Measurements from ENCODE around the gene SPATC1L. TPM values are rescaled to one million over a fixed set of nuclear protein-coding genes. Genes with fewer than 3 reads are reported as not detected.
"Not testable (repeated sequence)": the region's sequence is repeated elsewhere in the genome, so short reads cannot be mapped to it uniquely, and the experiment has no call there.

The SPATC1L gene
- total RNA-seq, 1 donor from 2014 or later = 10.9 TPM

DNA sequence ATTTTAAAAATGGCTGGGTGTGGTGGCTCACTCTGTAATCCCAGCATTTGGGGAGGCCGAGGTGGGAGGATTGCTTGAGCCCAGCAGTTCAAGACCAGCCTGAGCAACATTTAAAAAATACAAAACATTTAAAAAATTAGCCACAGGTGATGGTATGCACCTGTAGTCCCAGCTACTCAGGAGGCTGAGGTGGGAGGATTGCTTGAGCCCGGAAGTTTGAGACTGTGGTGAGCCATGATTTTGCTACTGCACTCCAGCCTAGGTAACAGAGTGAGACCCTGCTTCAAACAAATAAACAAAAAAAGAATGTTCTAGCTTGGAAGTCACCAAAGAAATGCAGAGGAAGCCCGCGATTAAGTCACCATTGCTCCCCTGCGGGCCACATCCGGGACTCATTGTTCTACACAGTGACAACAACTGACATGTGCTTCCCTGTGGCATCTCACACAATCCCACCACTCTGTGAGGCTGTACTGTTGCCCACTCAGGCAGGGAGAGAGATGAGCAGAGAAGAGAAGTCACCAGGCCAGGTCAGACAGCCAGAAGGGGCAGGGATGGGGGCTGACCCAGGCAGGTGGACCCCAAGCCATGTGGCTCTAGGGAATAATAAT is 18.4 kb upstream of the SPATC1L start:
- Histone ChIP-seq H3K4me3 (ENCODE audit: low read depth, low read length) (no peak overlapping the region), H3K36me3 (ENCODE audit: control insufficient read depth, insufficient read depth, low read length) (peaks cover 2% of the 10 kb centered on the region), H3K27me3 (ENCODE audit: control insufficient read depth, insufficient read depth, low read length) (no peaks in the 10 kb centered on the region)
- DNase-seq (ENCODE audit: low read depth) = no peak
- TF ChIP-seq, protein P1, sequence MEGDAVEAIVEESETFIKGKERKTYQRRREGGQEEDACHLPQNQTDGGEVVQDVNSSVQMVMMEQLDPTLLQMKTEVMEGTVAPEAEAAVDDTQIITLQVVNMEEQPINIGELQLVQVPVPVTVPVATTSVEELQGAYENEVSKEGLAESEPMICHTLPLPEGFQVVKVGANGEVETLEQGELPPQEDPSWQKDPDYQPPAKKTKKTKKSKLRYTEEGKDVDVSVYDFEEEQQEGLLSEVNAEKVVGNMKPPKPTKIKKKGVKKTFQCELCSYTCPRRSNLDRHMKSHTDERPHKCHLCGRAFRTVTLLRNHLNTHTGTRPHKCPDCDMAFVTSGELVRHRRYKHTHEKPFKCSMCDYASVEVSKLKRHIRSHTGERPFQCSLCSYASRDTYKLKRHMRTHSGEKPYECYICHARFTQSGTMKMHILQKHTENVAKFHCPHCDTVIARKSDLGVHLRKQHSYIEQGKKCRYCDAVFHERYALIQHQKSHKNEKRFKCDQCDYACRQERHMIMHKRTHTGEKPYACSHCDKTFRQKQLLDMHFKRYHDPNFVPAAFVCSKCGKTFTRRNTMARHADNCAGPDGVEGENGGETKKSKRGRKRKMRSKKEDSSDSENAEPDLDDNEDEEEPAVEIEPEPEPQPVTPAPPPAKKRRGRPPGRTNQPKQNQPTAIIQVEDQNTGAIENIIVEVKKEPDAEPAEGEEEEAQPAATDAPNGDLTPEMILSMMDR (IDR thresholded peaks at IDR 0.05; ENCODE audit: insufficient read depth, low read length, poor library complexity, severe bottlenecking) = no peak

- DNase-seq (ENCODE audit: low read depth); H3K27me3 ChIP-seq (ENCODE audit: control insufficient read depth, insufficient read depth, low read length); H3K36me3 ChIP-seq (ENCODE audit: control insufficient read depth, insufficient read depth, low read length); H3K4me3 ChIP-seq (ENCODE audit: low read depth, low read length): not testable (repeated sequence)
Measured at GRCh38 chr21:46200877-46201803, 16.9 kb upstream of the SPATC1L start.

DNA sequence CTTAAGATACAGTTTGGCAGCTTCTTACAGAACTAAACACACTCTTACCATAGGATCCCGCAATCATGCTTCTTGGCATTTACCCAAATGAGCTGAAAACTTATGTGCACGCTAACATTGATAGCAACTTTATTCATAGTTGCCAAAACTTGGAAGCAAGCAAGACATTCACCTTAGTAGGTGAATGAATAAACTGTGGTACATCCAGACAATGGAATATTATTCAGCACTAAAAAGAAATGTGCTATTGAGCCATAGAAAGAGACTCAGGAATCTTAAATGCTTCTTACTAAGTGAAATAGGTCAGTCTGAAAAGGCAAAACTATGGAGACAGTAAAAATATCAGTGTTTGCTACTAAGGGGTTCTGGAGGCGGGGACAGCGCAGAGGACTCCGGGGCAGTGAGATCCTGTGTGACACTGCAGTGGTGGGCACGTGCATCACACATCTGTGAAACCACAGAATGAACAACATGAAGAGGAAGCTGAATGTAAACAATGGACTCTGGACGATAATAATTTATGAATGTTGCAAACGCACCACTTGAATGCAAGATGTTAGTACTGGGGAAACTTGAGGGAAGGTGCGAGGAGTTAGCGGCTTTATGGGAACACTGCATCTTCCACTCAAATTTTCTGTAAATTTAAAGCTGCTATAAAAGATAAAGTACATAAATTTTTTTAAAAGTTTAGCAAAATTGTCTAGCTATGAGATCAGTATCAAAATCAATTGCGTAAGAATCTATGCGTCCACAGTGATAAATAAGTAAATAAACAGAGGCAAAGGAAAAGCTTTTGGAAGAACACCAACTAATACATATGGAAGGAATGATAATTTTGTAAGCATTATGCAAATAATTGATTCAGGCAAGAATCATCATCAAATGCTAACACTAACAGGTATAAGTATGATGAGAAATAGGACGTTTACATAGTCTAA is 15.4 kb upstream of the SPATC1L start:
- DNase-seq (ENCODE audit: low read depth) = no peak
- TF ChIP-seq, protein P1 (IDR thresholded peaks at IDR 0.05; ENCODE audit: insufficient read depth, low read length, poor library complexity, severe bottlenecking) = no peak
- Histone ChIP-seq H3K27me3 (ENCODE audit: control insufficient read depth, insufficient read depth, low read length) (no peaks in the 10 kb centered on the region), H3K4me3 (ENCODE audit: low read depth, low read length) (no peak overlapping the region), H3K36me3 (ENCODE audit: control insufficient read depth, insufficient read depth, low read length) (peaks cover 3% of the 10 kb centered on the region)

- Histone ChIP-seq H3K4me3 (ENCODE audit: low read depth, low read length) (no peak overlapping the region), H3K27me3 (ENCODE audit: control insufficient read depth, insufficient read depth, low read length) (no peaks in the 10 kb centered on the region), H3K36me3 (ENCODE audit: control insufficient read depth, insufficient read depth, low read length) (peaks cover 6% of the 10 kb centered on the region)
- TF ChIP-seq, protein P1 (IDR thresholded peaks at IDR 0.05; ENCODE audit: insufficient read depth, low read length, poor library complexity, severe bottlenecking) = no peak
- DNase-seq (ENCODE audit: low read depth) = no peak
Measured at GRCh38 chr21:46196733-46197132, 12.5 kb upstream of the SPATC1L start.

DNA sequence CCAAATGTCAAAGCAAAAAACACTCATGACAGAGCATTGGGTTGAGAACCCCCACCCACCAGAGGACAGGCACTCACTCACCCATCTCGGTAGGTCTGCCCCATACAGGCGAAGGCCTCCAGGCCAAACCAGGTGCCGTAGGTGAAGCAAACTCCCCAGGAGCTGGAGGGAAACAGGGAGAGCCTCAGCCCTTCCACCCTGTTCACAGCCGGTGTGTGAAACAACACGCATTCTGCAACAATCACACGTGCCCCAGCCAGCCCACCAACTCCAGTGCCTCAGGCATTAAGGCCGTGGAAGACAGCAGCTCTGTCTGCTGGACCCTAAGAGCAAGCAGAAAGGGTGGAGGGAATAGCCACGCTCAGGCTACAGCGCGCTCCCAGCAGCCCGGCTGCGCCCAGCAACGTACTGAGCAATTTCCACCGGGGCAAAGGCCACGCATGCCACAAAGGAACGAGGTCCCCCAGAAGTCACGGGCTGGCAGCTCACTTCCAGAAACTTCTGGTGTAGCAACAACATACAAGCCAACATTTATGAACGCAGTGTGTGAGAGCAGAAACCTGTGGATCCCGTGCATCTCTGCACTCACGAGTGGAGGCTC is 11.4 kb upstream of the SPATC1L start:
- TF ChIP-seq, protein P1 (IDR thresholded peaks at IDR 0.05; ENCODE audit: insufficient read depth, low read length, poor library complexity, severe bottlenecking) = no peak
- Histone ChIP-seq H3K4me3 (ENCODE audit: low read depth, low read length) (no peak overlapping the region), H3K36me3 (ENCODE audit: control insufficient read depth, insufficient read depth, low read length) (peaks cover 6% of the 10 kb centered on the region), H3K27me3 (ENCODE audit: control insufficient read depth, insufficient read depth, low read length) (no peaks in the 10 kb centered on the region)
- no peak for DNase-seq (ENCODE audit: low read depth)
